K562 (cell line): ENCODE measurements around the gene PPHLN1. TPM values are rescaled to one million over a fixed set of nuclear protein-coding genes. Genes with fewer than 3 reads are reported as not detected.
A peak's percentile ranks its signal among the peaks of the same experiment; 100 is the strongest.

Experiments
- ARID1B ChIP-seq: fragments of 450-650 bp; IDR thresholded peaks from 2 replicates; pipeline ENCODE4 v1.6.1; 2016; ENCODE audit warnings: antibody characterized with exemption, mild to moderate bottlenecking, inconsistent platforms
- CBFA2T2 ChIP-seq: fragments of 450-650 bp; conservative IDR thresholded peaks from 2 replicates; pipeline ENCODE4 v1.6.1; 2017; ENCODE audit warnings: mild to moderate bottlenecking
- CXXC5 ChIP-seq: fragments of 250-450 bp; sonication (Bioruptor Pico); IDR thresholded peaks from 2 replicates; pipeline ENCODE4 v1.8.0; 2022; ENCODE audit warnings: inconsistent platforms, mild to moderate bottlenecking, moderate library complexity
- DPF2 ChIP-seq: fragments of 450-650 bp; IDR thresholded peaks from 2 replicates; pipeline ENCODE4 v1.6.1; 2016
- FOXK2 ChIP-seq, 2 experiments: fragments of 450-650 bp; IDR thresholded peaks in 1 of 2; conservative IDR thresholded peaks in 1 of 2; 2 replicates each; pipeline ENCODE4 v1.6.1; 2016; ENCODE audit warnings: low read depth in 2 of 2, mild to moderate bottlenecking in 1 of 2
- MTA2 ChIP-seq: fragments of 450-650 bp; IDR thresholded peaks from 2 replicates; pipeline ENCODE4 v1.6.1; 2016; ENCODE audit warnings: low read depth
- NCOR1 ChIP-seq: fragments of 450-650 bp; IDR thresholded peaks from 2 replicates; pipeline ENCODE4 v1.6.1; 2016; ENCODE audit warnings: mild to moderate bottlenecking, moderate library complexity
- SIN3B ChIP-seq: fragments of 450-650 bp; IDR thresholded peaks from 2 replicates; pipeline ENCODE4 v1.6.1; 2017; ENCODE audit warnings: low read depth, mild to moderate bottlenecking, moderate library complexity
- STAT6 ChIP-seq: sonication (generic); formaldehyde crosslinking; IDR thresholded peaks from 2 replicates; pipeline ENCODE4 v1.8.1; 2023; ENCODE audit warnings: mild to moderate bottlenecking, missing genetic modification reagents
- TAL1 ChIP-seq: fragments of 450-650 bp; IDR thresholded peaks from 2 replicates; pipeline ENCODE4 v1.6.1; 2016; ENCODE audit warnings: mild to moderate bottlenecking
- TCF7 ChIP-seq: sonication (generic); IDR thresholded peaks from 2 replicates; pipeline ENCODE4 v1.6.1; 2016; ENCODE audit warnings: antibody characterized with exemption, borderline replicate concordance
- TOE1 ChIP-seq, 2 experiments: fragments of 450-650 bp in 1 of 2; sonication (generic) in 1 of 2; formaldehyde crosslinking in 1 of 2; IDR thresholded peaks; 2 replicates each; pipeline versions ENCODE4 v1.7.1 to v1.8.0; 2016 to 2022; ENCODE audit warnings: borderline replicate concordance in 2 of 2, mild to moderate bottlenecking in 2 of 2, antibody characterized with exemption in 1 of 2, inconsistent platforms in 1 of 2, low read depth in 1 of 2, missing genetic modification reagents in 1 of 2, moderate library complexity in 1 of 2
- ZSCAN29 ChIP-seq: fragments of 450-650 bp; IDR thresholded peaks from 2 replicates; pipeline ENCODE4 v1.6.1; 2017
- polyA plus RNA-seq, 8 experiments: library from polyadenylated mRNA; depleted of rRNA in 4 of 8; stranded (reverse) in 5 of 8; unstranded in 3 of 8; fragments of >200 nt; fragmentation: Nextera tagmentation in 2 of 8; fragmentation: Illumina TruSeq in 1 of 8; extraction: Ambion mirVana in 2 of 8; extraction: Trizol in 1 of 8; gene quantifications; 2 replicates each; pipeline versions ENCODE4 v1.2.1 to v1.2.3, GENCODE V29; 2011 to 2014; ENCODE audit warnings: inconsistent platforms in 1 of 8, missing spikeins in 1 of 8
- total RNA-seq, 7 experiments: library from RNA; depleted of rRNA in 6 of 7; stranded (reverse); fragments of >200 nt in 6 of 7; fragmentation: Illumina TruSeq in 2 of 7; extraction: Trizol in 2 of 7; gene quantifications; 2 replicates each; pipeline versions ENCODE4 v1.2.1 to v1.2.3, GENCODE V29; 2011 to 2021; ENCODE audit warnings: low replicate concordance in 1 of 7
- TF ChIP-seq, protein P1 (sequence below): sonication (generic); formaldehyde crosslinking; IDR thresholded peaks from 2 replicates; pipeline ENCODE4 v1.8.1; 2023; ENCODE audit warnings: mild to moderate bottlenecking, missing genetic modification reagents

PPHLN1 gene
- total and polyA plus RNA-seq, 9 of the 15 experiments (the other 6 are each of a cell fraction or from before 2014, with no cell fraction given), result 66.3 to 112 (median 93.6) TPM

GRCh38 chr12:42486407-42486806 is 160.4 kb downstream of the PPHLN1 start (continued):
- peak; percentile 74 for TF ChIP-seq ARID1B
- no peak for TF ChIP-seq SIN3B
- peak; percentile 21 to 29; a peak in 1 of 4 replicates for TF ChIP-seq FOXK2 (conservative IDR thresholded peaks at IDR 0.05 in 1 of 2, IDR thresholded peaks at IDR 0.05 in 1 of 2; ENCODE audit: low read depth in 2 of 2)
- no peak for TF ChIP-seq ZSCAN29
- TF ChIP-seq TAL1, result peak; percentile 65
- peak; percentile 41; the same call in 1 of the 2 replicates for TF ChIP-seq DPF2
- TF ChIP-seq, protein P1, sequence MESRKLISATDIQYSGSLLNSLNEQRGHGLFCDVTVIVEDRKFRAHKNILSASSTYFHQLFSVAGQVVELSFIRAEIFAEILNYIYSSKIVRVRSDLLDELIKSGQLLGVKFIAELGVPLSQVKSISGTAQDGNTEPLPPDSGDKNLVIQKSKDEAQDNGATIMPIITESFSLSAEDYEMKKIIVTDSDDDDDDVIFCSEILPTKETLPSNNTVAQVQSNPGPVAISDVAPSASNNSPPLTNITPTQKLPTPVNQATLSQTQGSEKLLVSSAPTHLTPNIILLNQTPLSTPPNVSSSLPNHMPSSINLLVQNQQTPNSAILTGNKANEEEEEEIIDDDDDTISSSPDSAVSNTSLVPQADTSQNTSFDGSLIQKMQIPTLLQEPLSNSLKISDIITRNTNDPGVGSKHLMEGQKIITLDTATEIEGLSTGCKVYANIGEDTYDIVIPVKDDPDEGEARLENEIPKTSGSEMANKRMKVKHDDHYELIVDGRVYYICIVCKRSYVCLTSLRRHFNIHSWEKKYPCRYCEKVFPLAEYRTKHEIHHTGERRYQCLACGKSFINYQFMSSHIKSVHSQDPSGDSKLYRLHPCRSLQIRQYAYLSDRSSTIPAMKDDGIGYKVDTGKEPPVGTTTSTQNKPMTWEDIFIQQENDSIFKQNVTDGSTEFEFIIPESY (CRISPR knock-in tag), result no peak
- peak; percentile 22; the same call in 1 of the 2 replicates for TF ChIP-seq MTA2
- no peak for TF ChIP-seq STAT6 (CRISPR knock-in tag)
- peak; percentile 63 for TF ChIP-seq NCOR1
- peak; percentile 67 for TF ChIP-seq CBFA2T2
- no peak for TF ChIP-seq TCF7
- peak; percentile 33; the same call in 1 of the 2 replicates for TF ChIP-seq CXXC5 (CRISPR knock-in tag)
- no peak for TF ChIP-seq TOE1 (IDR thresholded peaks at IDR 0.05; ENCODE audit: borderline replicate concordance)
- TF ChIP-seq TOE1 (CRISPR knock-in tag; IDR thresholded peaks at IDR 0.05; ENCODE audit: borderline replicate concordance, low read depth), result no peak
